Gastroesophageal sphincter (tissue), 3 donors: Measurements from ENCODE around the gene MOB3A.

Source experiments
- CTCF ChIP-seq, 4 experiments: fragments of 200-600 bp in 2 of 4; fragments of 450-650 bp in 2 of 4; sonication (generic) in 1 of 4; IDR thresholded peaks; one replicate each; pipeline ENCODE4 v1.5.1; 2017 to 2019; ENCODE audit warnings: antibody characterized with exemption in 4 of 4, mild to moderate bottlenecking in 2 of 4, moderate library complexity in 2 of 4
- EP300 ChIP-seq: sonication (generic); formaldehyde crosslinking; IDR thresholded peaks from one replicate; pipeline ENCODE4 v1.6.1; 2017; ENCODE audit warnings: antibody characterized with exemption, mild to moderate bottlenecking
- POLR2A ChIP-seq, 2 donors: fragments of 450-650 bp; IDR thresholded peaks; one replicate each; pipeline ENCODE4 v1.6.1; 2017; ENCODE audit warnings: antibody characterized with exemption in 2 of 2, mild to moderate bottlenecking in 2 of 2, moderate library complexity in 1 of 2
- POLR2AphosphoS5 ChIP-seq: sonication (generic); formaldehyde crosslinking; IDR thresholded peaks from one replicate; pipeline ENCODE4 v1.6.1; 2017; ENCODE audit warnings: antibody characterized with exemption

- TF ChIP-seq CTCF (IDR thresholded peaks at IDR 0.05): no peak
- TF ChIP-seq POLR2A (IDR thresholded peaks at IDR 0.05): no peak
- no peak for TF ChIP-seq POLR2AphosphoS5
- no peak for TF ChIP-seq EP300
Measured at GRCh38 chr19:2140138-2140569, 44.0 kb upstream of the MOB3A start.
